Measurements from ENCODE around the gene CCNT1.
"Not testable (repeated sequence)": the region's sequence is repeated elsewhere in the genome, so short reads cannot be mapped to it uniquely, and the experiment has no call there.

CCNT1 gene

GRCh38 chr12:48690990-48691389 lies 25.5 kb downstream of the CCNT1 start:
- DNase-seq, result no peak

DNA sequence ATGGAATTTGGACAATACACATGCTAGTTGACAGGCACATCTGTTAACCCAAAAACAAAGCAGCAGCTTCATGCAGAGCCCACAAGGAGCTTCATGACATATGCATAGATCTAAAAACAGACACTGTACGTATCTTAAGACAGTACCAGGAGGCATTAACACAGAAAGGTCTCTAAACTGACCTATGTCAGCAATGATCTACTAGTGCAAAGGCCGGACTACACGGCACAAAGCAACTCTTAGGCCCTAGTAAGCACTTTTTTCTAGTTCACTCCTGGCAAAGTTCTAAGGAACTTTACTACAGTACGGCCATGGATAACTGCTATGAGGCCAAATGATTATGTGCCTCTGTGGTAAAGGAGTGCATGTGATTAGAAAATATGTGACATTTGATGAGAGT lies 26.1 kb downstream of the CCNT1 start:
- DNase-seq, result no peak

- no peak for DNase-seq
Measured at GRCh38 chr12:48688836-48689235, 27.7 kb downstream of the CCNT1 start.

GRCh38 chr12:48687592-48687991 lies 28.9 kb downstream of the CCNT1 start:
- no peak for DNase-seq

GRCh38 chr12:48686615-48687334 lies 29.7 kb downstream of the CCNT1 start:
- no peak for DNase-seq

DNA sequence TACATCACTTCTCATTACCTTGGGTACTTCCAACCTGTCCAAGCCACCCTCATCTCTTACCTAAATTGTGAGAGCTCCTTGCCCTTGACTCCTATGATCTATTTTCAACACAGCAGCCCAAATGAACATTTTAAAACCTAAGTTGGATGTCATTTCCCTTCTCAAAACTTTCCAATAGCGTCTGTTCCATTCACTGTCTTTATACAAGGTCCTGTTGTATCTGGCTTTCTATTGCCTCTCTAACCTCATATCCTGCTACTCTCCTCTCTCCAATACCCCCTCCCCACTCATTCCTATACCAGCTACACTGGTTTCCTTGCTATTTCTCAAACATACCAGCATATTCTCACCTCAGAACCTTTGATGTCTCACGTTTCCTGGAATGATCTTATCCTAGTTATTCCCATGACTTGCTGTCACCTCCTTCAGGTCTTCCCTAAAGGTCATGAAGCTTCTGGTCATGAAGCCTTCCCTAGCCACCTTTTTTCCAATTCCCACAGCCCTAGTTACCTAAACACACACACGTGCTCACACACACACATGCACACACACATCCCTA lies 30.4 kb downstream of the CCNT1 start:
- DNase-seq, result no peak

DNA sequence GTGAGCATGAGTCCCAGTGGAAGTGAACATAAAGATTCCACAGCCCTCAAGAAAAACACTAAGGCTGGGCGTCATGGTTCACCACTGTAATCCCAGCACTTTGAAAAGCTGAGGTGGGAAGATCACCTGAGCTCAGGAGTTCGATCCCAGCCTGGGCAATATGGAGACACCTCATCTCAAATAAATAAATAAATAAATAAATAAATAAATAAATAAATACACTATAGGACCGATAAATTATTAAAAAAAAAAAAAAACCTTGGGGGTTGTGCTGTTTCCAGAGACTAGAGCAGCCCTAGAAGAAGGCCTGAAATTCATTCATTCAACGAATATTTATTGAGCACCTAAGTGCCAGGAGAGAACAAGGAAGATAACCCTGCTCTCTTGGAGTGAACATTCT lies 33.0 kb downstream of the CCNT1 start:
- DNase-seq, result no peak

DNA sequence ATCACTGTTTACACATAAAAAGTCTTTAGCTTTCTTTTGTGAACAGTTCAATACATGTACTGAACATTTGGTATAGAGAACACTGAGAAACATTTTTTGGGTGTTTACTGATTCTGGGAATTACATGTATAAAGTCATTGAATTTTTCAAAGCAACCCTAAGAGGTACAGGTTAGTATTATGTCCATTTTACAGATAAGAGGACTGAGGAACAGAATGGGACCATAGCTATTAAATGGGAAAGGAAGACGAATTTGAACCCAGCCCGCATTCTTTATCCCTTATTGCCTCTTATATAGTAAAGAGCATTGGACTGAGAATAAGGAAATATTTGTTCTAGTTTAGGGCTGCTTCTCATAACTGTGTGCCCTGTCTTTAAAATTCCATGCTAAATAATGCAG lies 33.6 kb downstream of the CCNT1 start:
- no peak for DNase-seq

GRCh38 chr12:48682533-48682905 lies 34.0 kb downstream of the CCNT1 start:
- not testable (repeated sequence) for DNase-seq

DNA sequence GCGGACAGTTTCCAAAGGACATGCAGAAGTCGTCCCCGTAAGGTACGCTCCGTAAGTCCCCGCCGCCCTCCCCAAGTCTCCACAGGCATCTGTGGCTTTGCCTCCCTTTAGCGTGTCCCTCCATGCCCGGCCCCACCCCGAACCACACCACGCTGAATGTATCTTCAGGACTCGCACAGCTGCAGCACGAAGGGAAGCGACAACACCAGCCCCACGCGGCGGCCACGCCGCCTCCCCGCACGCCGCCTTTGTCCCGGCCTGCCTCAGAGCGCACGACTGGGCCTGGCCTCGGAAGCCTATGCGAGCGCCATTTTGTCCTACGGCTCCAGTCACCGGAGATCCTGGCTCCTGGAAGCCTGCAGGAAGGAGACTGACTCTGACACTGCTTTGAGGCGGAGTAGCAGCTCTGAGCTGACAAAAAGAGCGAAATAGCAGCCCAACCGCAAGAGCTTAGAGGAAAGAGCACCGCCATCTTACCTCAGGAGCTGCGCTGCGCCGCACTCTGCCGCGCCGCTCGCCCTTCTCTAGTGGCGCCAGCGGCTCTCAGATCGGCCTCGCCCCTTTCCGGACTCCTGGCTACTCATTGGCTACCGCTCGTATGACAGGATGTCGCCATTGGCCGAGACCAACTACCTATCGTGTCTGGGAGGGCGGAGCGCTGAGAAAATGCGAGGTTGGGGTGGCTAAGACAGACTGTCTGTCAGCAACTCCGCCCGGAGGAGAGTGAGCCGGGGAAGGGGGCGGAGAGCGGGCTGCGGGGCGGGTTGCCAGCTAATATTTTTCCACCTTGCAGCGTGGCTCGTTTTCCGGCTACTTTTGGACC lies 34.6 kb downstream of the CCNT1 start, which contains the start of gene KANSL2:
Gene KANSL2, minus strand, starts transcription at position 529 of the 823 bp plus-strand sequence. CDS start 606 bp downstream, outside the sequence.
- DNase-seq, result peak; percentile 99

DNA sequence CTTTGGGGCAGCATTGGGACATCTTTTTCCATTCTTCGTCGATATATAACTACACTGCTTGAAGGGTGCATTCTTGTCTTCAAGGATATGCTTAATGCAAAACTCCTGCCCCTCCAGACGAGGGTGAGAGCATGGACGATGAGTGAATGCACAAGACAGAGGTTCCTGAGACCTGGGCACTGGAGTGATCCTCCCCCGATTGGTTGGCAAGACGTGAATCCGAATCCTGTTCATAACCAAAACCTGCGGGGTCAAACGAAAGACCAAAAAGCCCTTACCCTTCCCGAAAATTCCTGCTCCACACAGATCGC lies 35.2 kb downstream of the CCNT1 start:
- peak in 1 of 2 experiments; percentile 36 for DNase-seq

- DNase-seq, result no peak
Measured at GRCh38 chr12:48680861-48681260, 35.6 kb downstream of the CCNT1 start.

- DNase-seq, result no peak
Measured at GRCh38 chr12:48678551-48679185, 37.8 kb downstream of the CCNT1 start.

DNA sequence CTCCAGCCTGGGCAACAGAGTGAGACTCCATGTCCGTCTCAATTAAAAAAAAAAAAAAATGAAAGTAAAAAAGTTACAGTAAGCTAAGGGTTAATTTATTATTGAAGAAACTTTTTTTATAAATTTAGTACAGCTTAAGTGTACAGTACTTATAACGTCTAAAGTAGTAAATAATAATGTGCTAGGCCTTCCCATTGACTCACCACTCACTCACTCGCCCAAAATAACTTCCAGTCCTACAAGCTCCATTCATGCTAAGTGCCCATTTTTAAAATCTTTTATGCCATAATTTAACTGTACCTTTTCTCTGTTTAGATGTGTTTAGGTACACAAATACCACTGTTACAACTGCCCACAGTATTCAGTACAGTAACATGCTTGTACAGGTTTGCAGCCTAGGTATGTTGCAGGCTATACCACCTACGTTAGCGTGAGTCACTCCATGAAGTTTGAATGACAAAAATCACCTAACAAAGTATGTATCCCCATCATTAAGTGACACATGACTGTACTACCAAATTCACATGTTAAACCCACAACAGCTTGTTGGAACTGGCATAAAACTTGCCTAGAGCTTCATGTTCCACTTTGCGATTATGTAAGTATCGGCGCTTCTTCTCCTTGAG lies 45.2 kb downstream of the CCNT1 start:
- DNase-seq, result no peak

DNA sequence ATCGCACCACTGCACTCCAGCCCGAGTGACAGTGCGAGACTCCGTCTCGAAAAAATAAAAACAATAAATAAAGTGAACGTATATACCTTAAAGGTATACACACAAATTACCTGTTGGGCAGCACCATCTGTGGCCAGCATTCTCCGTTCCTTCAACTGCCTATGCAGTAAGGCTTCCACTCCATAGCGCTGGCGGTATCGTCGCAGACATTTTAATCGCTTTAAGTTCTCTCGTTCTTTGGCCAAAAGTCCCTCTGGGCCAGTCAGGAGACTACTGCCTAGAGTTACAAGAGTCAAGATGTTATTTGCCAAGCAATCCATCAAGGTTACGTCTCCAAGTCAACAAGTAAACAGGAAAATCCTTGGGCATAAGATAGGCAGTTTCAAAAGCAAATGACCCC lies 47.5 kb downstream of the CCNT1 start:
- DNase-seq, result no peak

GRCh38 chr12:48659863-48660262 lies 56.6 kb downstream of the CCNT1 start:
- no peak for DNase-seq

DNA sequence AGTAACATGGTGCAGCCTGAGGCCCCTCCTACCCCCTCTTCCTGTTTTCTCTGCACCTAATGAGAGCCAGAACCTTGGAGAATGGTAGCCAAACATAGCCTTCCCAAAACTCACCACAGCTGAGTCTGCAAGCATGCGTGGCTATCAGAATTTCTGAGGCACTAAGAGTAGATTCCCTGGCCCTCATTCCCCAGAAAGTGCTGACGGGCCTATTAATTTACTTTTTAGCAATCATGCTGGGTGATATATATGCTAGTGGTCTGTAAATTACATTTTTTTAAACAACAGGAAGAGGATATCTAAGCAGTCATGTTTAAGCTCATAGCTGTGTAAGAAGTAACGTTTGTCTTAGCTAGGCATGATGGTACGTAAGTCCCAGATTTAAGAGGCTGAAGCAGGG lies 64.8 kb downstream of the CCNT1 start:
- DNase-seq, result no peak

GRCh38 chr12:48645354-48645753 lies 71.2 kb downstream of the CCNT1 start:
- DNase-seq, result not testable (repeated sequence)

DNA sequence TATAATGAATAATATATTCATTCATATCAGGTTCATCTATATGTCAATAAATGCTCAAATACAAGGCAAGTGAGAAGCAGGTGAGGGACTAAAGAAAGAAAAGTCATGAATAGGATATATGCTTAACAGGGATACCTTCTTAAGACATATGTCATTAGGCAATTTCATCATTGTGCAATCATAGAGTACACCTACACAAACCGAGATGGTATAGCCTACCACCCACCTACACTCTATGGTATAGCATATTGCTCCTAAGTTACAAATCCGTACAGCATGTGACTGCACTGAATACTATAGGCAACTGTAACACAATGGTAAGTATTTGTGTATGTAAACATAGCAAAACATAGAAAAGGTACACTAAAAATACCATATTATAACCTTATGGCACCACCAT lies 73.5 kb downstream of the CCNT1 start:
- no peak for DNase-seq

DNA sequence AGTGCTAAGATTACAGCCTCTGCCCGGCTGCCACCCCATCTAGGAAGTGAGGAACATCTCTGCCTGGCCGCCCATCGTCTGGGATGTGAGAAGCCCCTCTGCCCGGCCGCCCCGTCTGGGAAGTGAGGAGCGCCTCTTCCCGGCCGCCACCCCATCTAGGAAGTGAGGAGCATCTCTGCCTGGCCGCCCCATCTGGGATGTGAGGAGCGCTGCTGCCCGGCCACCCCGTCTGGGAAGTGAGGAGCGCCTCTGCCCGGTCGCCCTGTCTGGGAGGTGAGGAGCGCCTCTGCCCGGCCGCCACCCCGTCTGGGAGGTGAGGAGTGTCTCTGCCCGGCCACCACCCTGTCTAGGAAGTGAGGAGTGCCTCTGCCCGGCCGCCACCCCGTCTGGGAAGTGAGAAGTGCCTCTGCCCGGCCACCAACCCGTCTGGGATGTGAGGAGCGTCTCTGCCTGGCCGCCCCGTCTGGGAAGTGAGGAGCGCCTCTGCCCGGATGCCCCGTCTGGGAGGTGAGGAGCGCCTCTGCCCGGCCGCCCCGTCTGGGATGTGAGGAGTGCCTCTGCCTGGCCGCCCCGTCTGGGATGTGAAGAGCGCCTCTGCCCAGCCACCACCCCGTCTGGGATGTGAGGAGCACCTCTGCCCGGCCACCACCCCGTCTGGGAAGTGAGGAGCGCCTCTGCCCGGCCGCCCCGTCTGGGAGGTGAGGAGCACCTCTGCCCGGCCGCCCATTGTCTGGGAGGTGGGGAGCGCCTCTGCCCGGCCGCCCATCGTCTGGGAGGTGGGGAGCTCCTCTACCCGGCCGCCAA lies 74.6 kb downstream of the CCNT1 start:
- not testable (repeated sequence) for DNase-seq

DNA sequence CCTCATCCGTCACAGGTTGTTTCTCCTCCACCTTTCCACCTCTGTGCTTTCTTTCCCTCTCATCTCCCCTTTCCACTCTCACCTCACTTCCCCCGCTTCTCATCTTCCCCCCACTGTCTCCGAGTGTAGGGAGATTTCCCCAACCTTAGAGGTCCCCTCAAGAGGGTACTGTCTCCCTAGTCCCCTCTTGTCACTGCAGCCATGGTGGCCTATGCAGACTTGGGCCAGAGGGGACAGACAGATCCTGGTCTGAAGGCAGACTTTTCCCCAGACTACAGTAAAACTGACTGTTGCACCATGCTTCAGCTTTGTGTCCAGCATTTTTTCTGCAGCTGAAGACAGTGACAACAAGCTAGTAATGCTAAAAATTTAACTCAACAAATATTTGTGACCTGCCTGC lies 75.7 kb downstream of the CCNT1 start:
- no peak for DNase-seq

GRCh38 chr12:48640428-48640827 lies 76.1 kb downstream of the CCNT1 start:
- no peak for DNase-seq

Measured in Kasumi-1 (cell line).